Natural killer cell (primary cell): ENCODE results near the gene VWA7. TPM values are rescaled to one million over a fixed set of nuclear protein-coding genes. Genes with fewer than 3 reads are reported as not detected.

Source experiments
- ATAC-seq, 3 donors: fragments of 150-1000 bp in 2 of 3; fragments of 200-7000 bp in 1 of 3; cut with Tn5 transposase; 1 replicate in 1 of 3; 2 replicates in 2 of 3; pipeline ENCODE4 v1.10.0; 2021; ENCODE audit warnings: mild to moderate bottlenecking in 2 of 3, moderate library complexity in 2 of 3
- DNase-seq, 2 donors: peaks; one replicate each; pipeline versions ENCODE4 v3.0.0 to v3.0.0-alpha.2; 2013 to 2021; ENCODE audit warnings: mixed read lengths in 1 of 2
- H3K27ac ChIP-seq: one replicate; pipeline ENCODE4 v1.5.1; 2013; ENCODE audit warnings: mild to moderate bottlenecking, low read length
- H3K27me3 ChIP-seq: one replicate; pipeline ENCODE4 v1.6.1; 2013; ENCODE audit warnings: low read length; ENCODE audit not compliant: control insufficient read depth, insufficient read depth
- H3K36me3 ChIP-seq: one replicate; pipeline ENCODE4 v1.6.1; 2013; ENCODE audit warnings: low read length; ENCODE audit not compliant: control insufficient read depth, insufficient read depth
- H3K4me1 ChIP-seq: one replicate; pipeline ENCODE4 v1.6.1; 2013; ENCODE audit warnings: low read length; ENCODE audit not compliant: control insufficient read depth, insufficient read depth
- H3K4me3 ChIP-seq: one replicate; pipeline ENCODE4 v1.5.1; 2013; ENCODE audit warnings: low read length
- H3K9me3 ChIP-seq: one replicate; pipeline ENCODE4 v1.6.1; 2013; ENCODE audit warnings: low read length; ENCODE audit not compliant: control insufficient read depth, insufficient read depth
- H3K27ac Mint-ChIP-seq, 2 donors: one replicate each; pipeline ENCODE4 v1.8.0; 2022; ENCODE audit warnings: mild to moderate bottlenecking in 2 of 2, mixed read lengths in 2 of 2, moderate library complexity in 1 of 2
- H3K27me3 Mint-ChIP-seq, 2 donors: one replicate each; pipeline ENCODE4 v1.8.0; 2022; ENCODE audit warnings: low read depth in 2 of 2, mixed read lengths in 2 of 2
- H3K36me3 Mint-ChIP-seq: one replicate; pipeline ENCODE4 v1.8.0; 2022; ENCODE audit warnings: mixed read lengths
- H3K4me1 Mint-ChIP-seq, 2 donors: one replicate each; pipeline ENCODE4 v1.8.0; 2022; ENCODE audit warnings: mixed read lengths in 2 of 2
- H3K4me3 Mint-ChIP-seq: one replicate; pipeline ENCODE4 v1.8.0; 2022; ENCODE audit warnings: mild to moderate bottlenecking, moderate library complexity, mixed read lengths
- H3K9me3 Mint-ChIP-seq, 2 donors: one replicate each; pipeline ENCODE4 v1.8.0; 2022; ENCODE audit warnings: mixed read lengths in 2 of 2
- CTCF ChIP-seq: fragments of 200-600 bp; IDR thresholded peaks from one replicate; pipeline ENCODE4 v1.8.0; 2022; ENCODE audit warnings: antibody characterized with exemption
- WGBS: methylation state at CpG from one replicate; pipeline ENCODE4 v1.1.7; 2013; ENCODE audit warnings: missing lambda C conversion rate; ENCODE audit not compliant: insufficient coverage; 5-methylcytosine and 5-hydroxymethylcytosine counted together
- intact Hi-C: fragments of 100-400 bp; cut with micrococcal nuclease; formaldehyde crosslinking; loops from one replicate; pipeline ENCODE4 v1.14.2; 2022
- total RNA-seq, 4 donors: library from RNA; stranded (reverse); fragments of 120-200 nt in 1 of 4; gene quantifications; one replicate each; pipeline versions ENCODE4 v1.2.3 to v1.2.4, GENCODE V29; 2013 to 2022

VWA7 gene
- total RNA-seq, 3 donors from 2014 or later (not counting 1 experiment from before 2014, with no cell fraction given) = 2.4 to 4.7 (median 3.2) TPM

- WGBS = 93% methylated on average over 6 of the region's 6 CpGs
- no peak overlapping the region for H3K27ac ChIP-seq
- H3K4me1 Mint-ChIP-seq = peaks cover 6 to 23% of the 10 kb centered on the region in 2 donors
These were observed 10.0 kb downstream of the VWA7 start for GRCh38 chr6:31767096-31767645.

GRCh38 chr6:31765910-31766794 lies 11.0 kb downstream of the VWA7 start:
- peaks cover 3% of the 10 kb centered on the region for H3K36me3 ChIP-seq
- no peak for DNase-seq
- no peak overlapping the region for H3K4me3 Mint-ChIP-seq
- H3K36me3 Mint-ChIP-seq = no peaks in the 10 kb centered on the region
- TF ChIP-seq CTCF = no peak
- no peak for ATAC-seq
- peaks cover 10% of the 10 kb centered on the region for H3K4me1 ChIP-seq
- peaks cover 6 to 19% of the 10 kb centered on the region in 2 donors for H3K4me1 Mint-ChIP-seq
- no peaks in the 10 kb centered on the region for H3K9me3 ChIP-seq
- H3K9me3 Mint-ChIP-seq = no peaks in the 10 kb centered on the region
- no peaks in the 10 kb centered on the region for H3K27me3 ChIP-seq
- H3K4me3 ChIP-seq = no peak overlapping the region
- H3K27me3 Mint-ChIP-seq = no peaks in the 10 kb centered on the region
- 90% methylated on average over 42 of the region's 42 CpGs for WGBS
- intact Hi-C loops = no loop called here
- H3K27ac ChIP-seq = no peak overlapping the region
- H3K27ac Mint-ChIP-seq = no peak overlapping the region

More at GRCh38 chr6:31767096-31767645, 10.0 kb downstream of the VWA7 start:
- Mint-ChIP-seq H3K27me3 (no peaks in the 10 kb centered on the region), H3K36me3 (no peaks in the 10 kb centered on the region), H3K9me3 (no peaks in the 10 kb centered on the region), H3K4me3 (no peak overlapping the region), H3K27ac (no peak overlapping the region)
- Histone ChIP-seq H3K4me3 (no peak overlapping the region), H3K36me3 (no peaks in the 10 kb centered on the region), H3K27me3 (no peaks in the 10 kb centered on the region), H3K4me1 (peaks cover 19% of the 10 kb centered on the region), H3K9me3 (no peaks in the 10 kb centered on the region)
- no peak for TF ChIP-seq CTCF
- DNase-seq (no peak), ATAC-seq (no peak)
- intact Hi-C loops = no loop called here

- Mint-ChIP-seq H3K9me3 (no peaks in the 10 kb centered on the region), H3K27ac (no peak overlapping the region), H3K4me3 (no peak overlapping the region), H3K4me1 (peaks cover 6 to 17% of the 10 kb centered on the region in 2 donors), H3K27me3 (no peaks in the 10 kb centered on the region), H3K36me3 (no peaks in the 10 kb centered on the region)
- H3K4me1 ChIP-seq = peaks cover 9% of the 10 kb centered on the region
- H3K27ac ChIP-seq = no peak overlapping the region
- no peaks in the 10 kb centered on the region for H3K27me3 ChIP-seq
- WGBS = 88% methylated on average over 6 of the region's 9 CpGs
- no peak for ATAC-seq
- H3K36me3 ChIP-seq = peaks cover 3% of the 10 kb centered on the region
- no peak for DNase-seq
- intact Hi-C loops = no loop called here
- no peak for TF ChIP-seq CTCF
- H3K4me3 ChIP-seq = no peak overlapping the region
- H3K9me3 ChIP-seq = no peaks in the 10 kb centered on the region
These were observed 11.6 kb downstream of the VWA7 start for GRCh38 chr6:31765559-31765909.
